ENCODE results near the gene FRMD4B. TPM values are rescaled to one million over a fixed set of nuclear protein-coding genes. Genes with fewer than 3 reads are reported as not detected.

FRMD4B gene
- total and polyA plus RNA-seq, 12 donors, result 5.5 to 165 (median 17.4) TPM

GRCh38 chr3:69297501-69297900, 88.4 kb downstream of the FRMD4B start:
- TF ChIP-seq POLR2A (IDR thresholded peaks at IDR 0.05) (no peak), CTCF (IDR thresholded peaks at IDR 0.05) (no peak)
- DNase-seq, result no peak
- H3K27me3 ChIP-seq, result no peaks in the 10 kb centered on the region
- no peaks in the 10 kb centered on the region for H3K36me3 ChIP-seq (replicated peaks in 1 of 2)
- H3K27ac ChIP-seq, result no peak overlapping the region
- H3K4me3 ChIP-seq, result no peak overlapping the region
- no peaks in the 10 kb centered on the region for H3K4me1 ChIP-seq (replicated peaks in 1 of 2)
- no peaks in the 10 kb centered on the region for H3K9me3 ChIP-seq (replicated peaks in 1 of 3)
- intact Hi-C loops (cut with DNase I), result no loop called here
- WGBS, 4 donors, result 64 to 95% (median 86%) methylated on average over 2 of the region's 2 CpGs

- no peak overlapping the region for H3K27ac ChIP-seq
- WGBS, 4 donors, result 74 to 87% (median 80%) methylated on average over 6 of the region's 6 CpGs
- TF ChIP-seq POLR2A (IDR thresholded peaks at IDR 0.05) (no peak), CTCF (IDR thresholded peaks at IDR 0.05) (no peak)
- no peak for DNase-seq
- H3K27me3 ChIP-seq, result no peaks in the 10 kb centered on the region
- H3K4me1 ChIP-seq (replicated peaks in 1 of 2), result no peaks in the 10 kb centered on the region
- no peak overlapping the region for H3K4me3 ChIP-seq
- H3K9me3 ChIP-seq (replicated peaks in 1 of 3), result no peaks in the 10 kb centered on the region
- intact Hi-C loops (cut with DNase I), result no loop called here
- H3K36me3 ChIP-seq (replicated peaks in 1 of 2), result no peaks in the 10 kb centered on the region
These were observed 88.9 kb downstream of the FRMD4B start for GRCh38 chr3:69296995-69297394.

GRCh38 chr3:69294014-69294766, 91.7 kb downstream of the FRMD4B start:
- DNase-seq, result no peak
- H3K9me3 ChIP-seq (replicated peaks in 1 of 3), result no peaks in the 10 kb centered on the region
- H3K4me1 ChIP-seq (replicated peaks in 1 of 2), result no peaks in the 10 kb centered on the region
- H3K36me3 ChIP-seq (replicated peaks in 1 of 2), result no peaks in the 10 kb centered on the region
- no peak overlapping the region for H3K27ac ChIP-seq
- no peak overlapping the region for H3K4me3 ChIP-seq
- no peaks in the 10 kb centered on the region for H3K27me3 ChIP-seq
- TF ChIP-seq CTCF (IDR thresholded peaks at IDR 0.05) (no peak), POLR2A (IDR thresholded peaks at IDR 0.05) (no peak)
- 69 to 85% (median 77%) methylated on average over 4 of the region's 4 CpGs for WGBS, 4 donors
- intact Hi-C loops (cut with DNase I), result no loop called here

GRCh38 chr3:69292959-69293574, 92.8 kb downstream of the FRMD4B start:
- no peaks in the 10 kb centered on the region for H3K4me1 ChIP-seq (replicated peaks in 1 of 2)
- TF ChIP-seq CTCF (IDR thresholded peaks at IDR 0.05), result no peak
- TF ChIP-seq POLR2A (IDR thresholded peaks at IDR 0.05), result no peak
- no peak for DNase-seq
- 83 to 86% (median 85%) methylated on average over 7 of the region's 7 CpGs for WGBS, 4 donors
- H3K27me3 ChIP-seq, result no peaks in the 10 kb centered on the region
- no peak overlapping the region for H3K4me3 ChIP-seq
- no peaks in the 10 kb centered on the region for H3K36me3 ChIP-seq (replicated peaks in 1 of 2)
- no peaks in the 10 kb centered on the region for H3K9me3 ChIP-seq (replicated peaks in 1 of 3)
- intact Hi-C loops (cut with DNase I), result no loop called here
- H3K27ac ChIP-seq, result no peak overlapping the region

Measured in adrenal gland (tissue), 12 donors.